CD4-positive, alpha-beta T cell treated with Interferon alpha-2 for 1 hour (primary cell): ENCODE data around the gene ANO4.
"Not testable (repeated sequence)": the region's sequence is repeated elsewhere in the genome, so short reads cannot be mapped to it uniquely, and the experiment has no call there.

Experiments
- DNase-seq, 2 donors: peaks; one replicate each; pipeline ENCODE4 v3.0.0-alpha.2; 2020 to 2022

Gene ANO4

GRCh38 chr12:101050631-101051030 is 256.1 kb downstream of the ANO4 start:
- DNase-seq, result no peak

- no peak for DNase-seq
Observed at GRCh38 chr12:101051151-101051550, 256.6 kb downstream of the ANO4 start.

DNA sequence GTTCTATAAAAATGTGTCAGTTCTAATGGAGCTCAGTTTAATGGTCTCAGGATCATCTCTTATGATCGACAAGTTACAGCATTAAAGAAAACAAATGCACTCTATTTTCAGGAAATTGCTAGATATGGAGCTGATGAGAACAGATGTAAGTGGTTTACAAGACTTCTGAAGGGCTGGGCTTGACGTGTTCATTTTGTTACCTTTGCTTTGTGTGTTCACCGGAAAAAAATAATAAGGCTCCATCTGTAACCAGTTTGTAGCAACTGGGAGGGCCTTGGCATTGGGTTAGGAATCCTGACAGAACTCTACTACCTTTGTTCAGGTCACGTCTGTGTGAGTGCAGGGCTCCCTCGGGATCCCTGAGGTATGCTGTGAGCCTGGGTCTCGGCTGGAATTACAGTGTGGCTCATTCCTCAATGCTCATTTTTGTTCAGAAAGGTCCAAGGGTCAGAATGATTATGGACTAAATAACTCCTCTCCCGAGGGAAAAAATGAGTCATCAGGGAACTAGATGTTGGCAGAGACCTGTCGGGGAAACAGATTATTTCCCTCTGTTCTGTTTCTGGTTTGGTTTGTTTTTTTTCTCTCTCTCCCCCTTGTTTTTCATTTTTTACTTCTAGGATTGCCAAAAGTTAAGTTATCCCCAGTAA is 257.4 kb downstream of the ANO4 start:
- DNase-seq, result no peak

GRCh38 chr12:101053203-101053602 is 258.6 kb downstream of the ANO4 start:
- DNase-seq, result no peak

DNA sequence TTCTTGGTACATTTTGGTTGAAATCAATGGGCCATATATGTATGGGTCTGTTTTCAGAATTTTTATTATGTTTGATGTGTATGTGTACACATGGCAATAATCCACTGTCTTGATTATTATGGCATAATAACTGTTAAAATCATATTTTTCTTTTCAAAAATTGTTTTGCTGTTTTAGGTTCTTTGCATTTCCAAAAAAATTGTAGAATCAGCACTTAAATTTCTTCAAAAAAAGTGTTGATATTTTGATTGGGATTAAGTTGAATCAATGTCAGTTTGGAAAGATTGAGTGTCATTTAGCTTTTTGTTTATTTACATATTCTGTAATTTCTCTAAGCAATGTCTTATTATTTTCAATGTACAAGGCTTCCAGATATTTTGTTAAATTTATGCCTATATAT is 261.4 kb downstream of the ANO4 start:
- no peak for DNase-seq

DNA sequence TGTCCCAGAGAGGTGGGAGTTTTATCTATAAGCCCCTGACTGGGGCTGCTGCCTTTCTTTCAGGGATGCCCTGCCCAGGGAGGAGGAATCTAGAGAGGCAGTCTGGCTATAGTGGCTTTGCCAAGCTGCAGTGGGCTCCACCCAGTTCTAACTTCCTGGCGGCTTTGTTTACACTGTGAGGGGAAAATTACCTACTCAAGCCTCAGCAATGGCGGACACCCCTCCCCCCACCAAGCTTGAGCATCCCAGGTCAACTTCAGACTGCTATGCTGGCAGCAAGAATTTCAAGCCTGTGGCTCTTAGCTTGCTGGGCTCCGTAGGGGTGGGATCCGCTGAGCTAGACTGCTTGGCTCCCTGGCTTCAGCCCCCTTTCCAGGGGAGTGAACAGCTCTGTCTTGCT is 267.9 kb downstream of the ANO4 start:
- not testable (repeated sequence) for DNase-seq

DNA sequence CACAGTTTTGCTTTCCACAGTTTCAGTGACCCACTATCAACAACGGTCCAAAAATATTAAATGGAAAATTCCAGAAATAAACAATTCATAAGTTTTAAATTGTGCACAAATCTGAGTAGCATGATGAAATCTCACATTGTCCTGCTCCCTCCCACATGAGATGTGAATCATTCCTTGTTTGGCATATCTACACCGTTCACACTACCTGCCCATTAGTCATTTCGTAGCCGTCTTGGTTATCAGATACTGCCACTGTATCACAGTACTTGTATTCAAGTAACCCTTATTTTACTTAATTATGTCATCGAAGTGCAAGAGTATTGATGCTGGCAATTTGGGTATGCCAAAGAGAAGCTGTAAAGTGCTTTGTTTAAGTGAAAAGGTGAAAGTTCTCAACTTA is 270.1 kb downstream of the ANO4 start:
- no peak for DNase-seq

DNA sequence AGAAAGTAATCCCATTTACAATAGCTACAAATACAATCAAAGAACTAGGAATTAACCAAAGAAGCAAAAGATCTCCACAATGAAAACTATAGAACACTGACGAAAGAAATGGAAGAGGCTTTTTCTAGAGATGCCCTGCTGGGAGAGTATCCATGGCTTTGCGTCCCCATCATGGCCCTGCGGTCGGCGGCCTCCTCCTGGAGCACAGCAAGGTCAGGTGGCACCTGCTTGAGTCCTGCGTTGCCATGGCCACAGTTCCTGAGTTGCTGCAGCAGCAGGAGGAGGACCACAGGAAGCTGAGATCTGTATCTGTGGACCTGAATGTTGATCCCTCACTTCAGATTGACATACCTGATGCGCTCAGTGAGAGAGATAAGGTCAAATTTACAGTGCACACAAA is 271.9 kb downstream of the ANO4 start:
- no peak for DNase-seq

- no peak for DNase-seq
Observed at GRCh38 chr12:101068402-101068801, 273.8 kb downstream of the ANO4 start.

DNA sequence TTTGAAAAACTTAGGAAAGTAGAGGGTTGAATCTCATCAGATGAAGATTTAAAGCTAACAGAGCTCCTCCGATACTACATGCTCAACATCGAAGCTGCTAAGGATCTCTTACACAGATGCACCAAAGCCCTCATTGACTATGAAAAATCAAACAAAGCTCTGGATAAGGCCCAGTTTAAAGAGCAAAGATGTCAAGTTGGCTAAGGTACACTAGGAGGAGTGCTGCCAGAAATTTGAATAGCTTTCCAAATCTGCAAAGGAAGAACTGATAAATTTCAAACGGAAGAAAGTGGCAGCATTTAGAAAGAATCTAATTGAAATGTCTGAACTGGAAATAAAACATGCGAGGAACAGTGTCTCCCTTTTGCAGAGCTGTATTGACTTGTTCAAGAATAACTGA is 274.3 kb downstream of the ANO4 start:
- no peak for DNase-seq

- DNase-seq, result no peak
Observed at GRCh38 chr12:101074940-101075680, 280.5 kb downstream of the ANO4 start.

DNA sequence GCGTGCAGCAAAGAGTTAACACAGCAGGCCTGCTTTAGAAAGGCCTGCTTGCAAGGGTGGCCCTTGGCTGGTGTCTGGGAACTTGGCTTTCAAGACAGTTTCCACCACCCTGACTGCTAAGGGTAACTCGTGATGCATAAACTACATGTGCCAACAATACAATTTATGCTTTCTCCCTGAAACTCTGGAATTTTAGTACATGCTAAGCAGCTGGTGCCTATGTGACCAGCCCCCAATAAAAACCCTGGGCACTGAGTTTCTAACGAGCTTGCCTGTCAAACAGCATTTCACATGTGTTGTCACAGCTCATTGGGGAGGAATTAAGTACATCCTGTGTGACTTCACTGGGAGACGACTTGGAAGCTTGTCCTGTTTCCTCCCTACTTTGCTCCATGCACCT is 282.3 kb downstream of the ANO4 start:
- no peak for DNase-seq

GRCh38 chr12:101077791-101078528 is 283.4 kb downstream of the ANO4 start:
- DNase-seq, result no peak

- DNase-seq, result no peak
Observed at GRCh38 chr12:101078536-101079285, 284.1 kb downstream of the ANO4 start.

GRCh38 chr12:101082706-101083105 is 288.1 kb downstream of the ANO4 start:
- no peak for DNase-seq

- DNase-seq, result no peak
Observed at GRCh38 chr12:101086490-101087135, 292.0 kb downstream of the ANO4 start.

DNA sequence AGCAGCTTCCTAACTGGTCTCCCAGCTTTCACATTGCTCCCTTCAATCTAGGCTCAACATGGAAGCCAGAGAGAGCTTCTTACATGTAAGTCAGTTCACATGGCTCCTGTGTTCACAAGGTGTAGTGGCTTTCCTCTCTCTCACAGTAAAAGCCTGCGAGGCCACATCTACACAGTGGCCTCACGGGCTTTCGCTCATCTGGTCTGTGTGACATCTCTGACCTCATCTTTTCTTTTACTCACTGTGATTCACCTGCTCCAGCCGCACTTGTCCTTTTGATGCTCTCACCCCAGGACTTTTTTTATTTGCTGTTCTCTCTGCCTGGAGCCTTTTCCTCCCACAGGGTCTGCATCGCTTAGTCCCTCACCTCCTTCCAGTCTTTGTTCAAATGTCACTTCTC is 293.3 kb downstream of the ANO4 start:
- no peak for DNase-seq

- DNase-seq, result no peak
Observed at GRCh38 chr12:101089271-101089670, 294.7 kb downstream of the ANO4 start.

DNA sequence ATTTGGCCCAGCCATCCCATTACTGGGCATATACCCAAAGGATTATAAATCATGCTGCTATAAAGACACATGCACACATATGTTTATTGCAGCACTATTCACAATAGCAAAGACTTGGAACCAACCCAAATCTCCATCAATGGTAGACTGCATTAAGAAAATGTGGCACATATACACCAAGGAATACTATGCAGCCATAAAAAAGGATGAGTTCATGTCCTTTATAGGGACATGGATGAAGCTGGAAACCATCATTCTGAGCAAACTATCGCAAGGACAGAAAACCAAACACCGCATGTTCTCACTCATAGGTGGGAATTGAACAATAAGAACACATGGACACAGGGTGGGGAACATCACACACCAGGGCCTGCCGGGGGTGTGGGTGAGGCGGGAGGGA is 295.6 kb downstream of the ANO4 start:
- not testable (repeated sequence) for DNase-seq

GRCh38 chr12:101097829-101098580 is 303.4 kb downstream of the ANO4 start:
- no peak for DNase-seq

DNA sequence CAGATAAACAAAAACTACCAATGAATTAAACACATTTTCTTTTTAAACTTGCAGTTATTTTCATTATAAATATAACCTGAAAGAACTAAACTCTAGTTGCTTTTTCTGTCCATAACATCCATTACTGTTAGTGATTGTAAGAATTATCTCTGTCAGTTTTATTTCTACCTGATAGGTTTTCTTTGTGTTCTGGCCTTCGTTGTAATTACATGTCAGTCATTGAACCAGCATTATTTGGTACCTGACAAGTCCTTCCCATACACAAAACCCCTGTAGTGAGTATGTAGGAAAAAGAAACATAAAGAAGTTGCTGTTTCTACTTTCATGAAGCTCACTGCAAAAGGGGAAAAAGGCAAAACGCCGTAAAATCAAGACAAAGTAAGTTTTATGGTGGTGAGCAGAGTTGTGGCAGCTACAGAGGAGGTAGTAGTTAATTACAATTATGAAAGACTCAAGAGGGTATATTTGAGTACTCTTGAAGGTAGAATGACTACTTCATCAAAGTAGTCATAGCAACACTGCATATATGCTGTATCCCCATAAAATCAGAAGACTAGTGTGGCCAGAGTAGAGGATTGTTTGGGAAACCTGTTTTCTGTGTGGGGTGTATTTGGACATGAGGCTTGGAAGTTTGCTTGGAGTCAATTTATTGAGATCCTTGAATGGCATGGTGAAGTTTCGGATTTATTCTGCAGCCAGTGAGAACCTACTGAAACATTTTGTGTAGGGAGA is 312.6 kb downstream of the ANO4 start:
- DNase-seq, result no peak
